NOMO-1 treated with dmso at 0.1 percent for 144 hours (cell line): ENCODE measurements around the gene DNAJC10.

ENCODE experiments used
- DNase-seq: peaks from one replicate; lab custom pipeline; 2025; ENCODE audit not compliant: unreplicated experiment; lab: John Stamatoyannopoulos, UW

DNAJC10 gene

GRCh38 chr2:182833084-182833854 is 117.2 kb downstream of the DNAJC10 start:
- no peak for DNase-seq

- DNase-seq, result no peak
Measured at GRCh38 chr2:182834293-182834692, 118.2 kb downstream of the DNAJC10 start.

GRCh38 chr2:182836451-182836850 is 120.4 kb downstream of the DNAJC10 start:
- no peak for DNase-seq
